ENCODE measurements around the gene PPA2. TPM values are rescaled to one million over a fixed set of nuclear protein-coding genes. Genes with fewer than 3 reads are reported as not detected.

Gene PPA2
- total and polyA plus RNA-seq, 10 of the 15 experiments (the other 5 are each of a cell fraction or from before 2014, with no cell fraction given) = 93.8 to 293 (median 146) TPM

DNA sequence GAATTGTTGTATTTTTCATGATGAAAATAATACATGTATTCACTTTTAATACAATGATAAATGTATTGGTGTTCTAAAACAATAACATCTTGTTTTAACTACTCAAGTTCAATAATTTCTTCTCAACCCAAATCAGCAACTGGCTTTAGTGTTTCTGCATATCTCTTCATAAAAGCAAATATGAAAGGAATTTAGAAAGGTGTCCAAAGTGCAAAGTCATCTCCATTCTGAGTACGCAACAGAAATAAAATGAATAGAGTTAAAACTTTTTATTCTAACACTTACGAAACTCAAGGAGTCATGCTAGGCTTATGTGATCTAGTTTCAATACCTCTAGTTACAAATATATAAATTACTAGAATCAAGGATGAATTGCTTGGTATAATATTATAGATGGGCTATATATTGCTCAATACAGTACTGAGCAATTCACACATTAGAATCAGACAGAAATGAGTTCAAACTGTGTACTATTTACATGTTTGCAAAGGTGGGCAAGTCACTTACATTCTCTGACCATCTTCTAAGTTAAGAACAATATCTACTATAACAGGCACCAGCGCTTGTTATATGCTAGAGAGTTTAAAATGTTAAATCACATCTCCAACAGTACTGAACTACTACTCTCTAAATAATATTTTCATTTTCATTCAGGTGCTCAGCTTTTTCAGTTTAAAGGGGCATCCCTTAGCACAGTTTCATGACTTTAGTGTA, 51.5 kb downstream of the PPA2 start:
- CTCF ChIA-PET = no interaction called here
- POLR2A ChIA-PET = no interaction called here
- no peak for ATAC-seq
- Histone ChIP-seq H4K20me1 (ENCODE audit: control insufficient read depth, insufficient read depth) (no peaks in the 10 kb centered on the region), H3K79me2 (ENCODE audit: control insufficient read depth, insufficient read depth, low read length) (no peaks in the 10 kb centered on the region), H3K27me3 (replicated peaks in 1 of 2; ENCODE audit: control insufficient read depth in 2 of 2, insufficient read depth in 2 of 2, low read length in 1 of 2) (no peaks in the 10 kb centered on the region), H3K36me3 (ENCODE audit: control insufficient read depth in 2 of 2, insufficient read depth in 2 of 2, low read length in 1 of 2) (peaks cover 0 to 9% of the 10 kb centered on the region in 2 experiments; a peak in 1 of 4 replicates), H3K27ac (ENCODE audit: control insufficient read depth, insufficient read depth) (no peak overlapping the region), H3K4me2 (ENCODE audit: control insufficient read depth, insufficient read depth) (no peak overlapping the region), H3K4me1 (ENCODE audit: control insufficient read depth, insufficient read depth, low read length) (no peaks in the 10 kb centered on the region), H2AFZ (ENCODE audit: control insufficient read depth, low read depth, low read length) (no peak overlapping the region), H3K9ac (ENCODE audit: control insufficient read depth, insufficient read depth, low read length) (no peak overlapping the region), H3K4me3 (no peak overlapping the region), H3K9me3 (replicated peaks; ENCODE audit: control insufficient read depth, insufficient read depth, low read length) (peaks cover 9% of the 10 kb centered on the region; the same call in 2 of the 3 replicates)
- WGBS (ENCODE audit: insufficient coverage, insufficient replicate concordance, low lambda C conversion rate, missing lambda C conversion rate) = 63% methylated on average over 3 of the region's 3 CpGs
- SMC1A ChIA-PET (ENCODE audit: uncharacterized antibody, unreplicated experiment) = no interaction called here
- no peak for TF ChIP-seq ETV6 (conservative IDR thresholded peaks at IDR 0.05 in 1 of 2, IDR thresholded peaks at IDR 0.05 in 1 of 2; ENCODE audit: borderline replicate concordance in 1 of 2, low read depth in 1 of 2)
- TF ChIP-seq PAX5 (IDR thresholded peaks at IDR 0.05; ENCODE audit: borderline replicate concordance, low read depth, low read length) = no peak
- TF ChIP-seq BACH1 (IDR thresholded peaks at IDR 0.05; ENCODE audit: borderline replicate concordance) = no peak
- no peak for TF ChIP-seq YBX1 (IDR thresholded peaks at IDR 0.05)
- TF ChIP-seq, protein P1, sequence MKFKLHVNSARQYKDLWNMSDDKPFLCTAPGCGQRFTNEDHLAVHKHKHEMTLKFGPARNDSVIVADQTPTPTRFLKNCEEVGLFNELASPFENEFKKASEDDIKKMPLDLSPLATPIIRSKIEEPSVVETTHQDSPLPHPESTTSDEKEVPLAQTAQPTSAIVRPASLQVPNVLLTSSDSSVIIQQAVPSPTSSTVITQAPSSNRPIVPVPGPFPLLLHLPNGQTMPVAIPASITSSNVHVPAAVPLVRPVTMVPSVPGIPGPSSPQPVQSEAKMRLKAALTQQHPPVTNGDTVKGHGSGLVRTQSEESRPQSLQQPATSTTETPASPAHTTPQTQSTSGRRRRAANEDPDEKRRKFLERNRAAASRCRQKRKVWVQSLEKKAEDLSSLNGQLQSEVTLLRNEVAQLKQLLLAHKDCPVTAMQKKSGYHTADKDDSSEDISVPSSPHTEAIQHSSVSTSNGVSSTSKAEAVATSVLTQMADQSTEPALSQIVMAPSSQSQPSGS (IDR thresholded peaks at IDR 0.05; ENCODE audit: low read length) = no peak
- no peak for TF ChIP-seq TAF1 (IDR thresholded peaks at IDR 0.05; ENCODE audit: borderline replicate concordance, low read depth, low read length)
- no peak for TF ChIP-seq CHD4 (IDR thresholded peaks at IDR 0.05)
- no TSS peak for BruUV-seq (replicated peaks)
- FAIRE-seq = no peak
- in situ Hi-C loops (cut with MboI) (no loop called here), intact Hi-C loops (cut with micrococcal nuclease; ENCODE audit: unreplicated experiment) (no loop called here)
- RAD21 ChIA-PET (ENCODE audit: unreplicated experiment) = no interaction called here
- no peak for DNase-seq (ENCODE audit: low read depth, low spot score)

Measured in GM12878 (cell line).